Esophagus mucosa (tissue), 1 donor: ENCODE data around the gene RFTN2. TPM values are rescaled to one million over a fixed set of nuclear protein-coding genes. Genes with fewer than 3 reads are reported as not detected.
"Not testable (repeated sequence)": the region's sequence is repeated elsewhere in the genome, so short reads cannot be mapped to it uniquely, and the experiment has no call there.

Source experiments
- ATAC-seq: fragments of 200-7000 bp; cut with Tn5 transposase; one replicate; pipeline ENCODE4 v1.9.1; 2020
- total RNA-seq: library from RNA; stranded (reverse); gene quantifications from one replicate; pipeline ENCODE4 v1.2.4, GENCODE V29; 2023
- donor health status: DM: yes; HTN: yes; CAD: no.

The RFTN2 gene
- total RNA-seq, 1 donor from 2014 or later = 1.5 TPM

GRCh38 chr2:197674591-197674990, 796 bp downstream of the RFTN2 start:
- ATAC-seq = no peak

GRCh38 chr2:197674060-197674459, 1.3 kb downstream of the RFTN2 start:
- ATAC-seq = no peak

- no peak for ATAC-seq
Observed at GRCh38 chr2:197673606-197674005, 1.8 kb downstream of the RFTN2 start.

GRCh38 chr2:197673106-197673505, 2.3 kb downstream of the RFTN2 start:
- no peak for ATAC-seq

GRCh38 chr2:197672371-197672893, 3.0 kb downstream of the RFTN2 start:
- ATAC-seq = no peak

- ATAC-seq = no peak
Observed at GRCh38 chr2:197669077-197669476, 6.3 kb downstream of the RFTN2 start.

GRCh38 chr2:197668296-197668695, 7.1 kb downstream of the RFTN2 start:
- no peak for ATAC-seq

GRCh38 chr2:197666277-197666676, 9.1 kb downstream of the RFTN2 start:
- no peak for ATAC-seq

- ATAC-seq = no peak
Observed at GRCh38 chr2:197661626-197662025, 13.8 kb downstream of the RFTN2 start.

- ATAC-seq = no peak
Observed at GRCh38 chr2:197657562-197657961, 17.8 kb downstream of the RFTN2 start.

- no peak for ATAC-seq
Observed at GRCh38 chr2:197647961-197648690, 27.3 kb downstream of the RFTN2 start.

GRCh38 chr2:197641666-197642065, 33.7 kb downstream of the RFTN2 start:
- ATAC-seq = no peak

GRCh38 chr2:197640571-197641122, 34.7 kb downstream of the RFTN2 start:
- ATAC-seq = not testable (repeated sequence)

- no peak for ATAC-seq
Observed at GRCh38 chr2:197633109-197633657, 42.2 kb downstream of the RFTN2 start.

GRCh38 chr2:197628043-197628500, 47.3 kb downstream of the RFTN2 start:
- ATAC-seq = no peak

GRCh38 chr2:197626965-197627625, 48.3 kb downstream of the RFTN2 start:
- ATAC-seq = no peak

- ATAC-seq = no peak
Observed at GRCh38 chr2:197620133-197620532, 55.3 kb downstream of the RFTN2 start.

GRCh38 chr2:197615016-197615652, 60.3 kb downstream of the RFTN2 start:
- peak; percentile 99 for ATAC-seq

- peak; percentile 57 for ATAC-seq
Observed at GRCh38 chr2:197614532-197614931, 60.9 kb downstream of the RFTN2 start.

GRCh38 chr2:197613509-197613987, 61.8 kb downstream of the RFTN2 start:
- peak; percentile 68 for ATAC-seq

- no peak for ATAC-seq
Observed at GRCh38 chr2:197606180-197606579, 69.2 kb downstream of the RFTN2 start.

- no peak for ATAC-seq
Observed at GRCh38 chr2:197604117-197604860, 71.1 kb downstream of the RFTN2 start.
